GM23248 (cell line): ENCODE measurements around the gene MPND.

Source experiments
- EZH2 ChIP-seq: fragments of 200-600 bp; sonication (generic); IDR thresholded peaks from 2 replicates; pipeline ENCODE4 v1.6.1; 2018; ENCODE audit warnings: antibody characterized with exemption, mild to moderate bottlenecking; ENCODE audit not compliant: insufficient read depth, poor library complexity, severe bottlenecking
- EZH2phosphoT487 ChIP-seq: fragments of 200-600 bp; sonication (generic); IDR thresholded peaks from 2 replicates; pipeline ENCODE4 v1.6.1; 2018; ENCODE audit warnings: antibody characterized with exemption, moderate library complexity, mild to moderate bottlenecking, low read depth; ENCODE audit not compliant: insufficient read depth

DNA sequence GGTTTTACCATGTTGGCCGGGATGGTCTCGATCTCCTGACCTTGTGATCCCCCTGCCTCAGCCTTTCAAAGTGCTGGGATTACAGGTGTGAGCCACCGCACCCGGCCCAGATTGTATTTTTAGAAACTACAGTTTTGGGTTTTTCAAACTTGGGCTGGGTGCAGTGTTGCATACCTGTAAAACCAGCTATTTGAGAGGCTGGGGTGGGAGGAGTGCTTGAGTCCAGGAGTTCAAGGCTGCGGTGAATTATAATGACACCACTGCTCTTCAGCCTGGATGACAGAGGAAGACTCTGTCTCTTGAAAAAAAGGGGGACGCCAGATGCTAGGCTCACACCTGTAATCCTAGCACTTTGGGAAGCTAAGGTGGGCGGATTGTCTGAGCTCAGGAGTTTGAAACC lies 63.3 kb downstream of the MPND start:
- TF ChIP-seq EZH2phosphoT487, result no peak
- no peak for TF ChIP-seq EZH2
